CD4-positive, alpha-beta T cell treated with Interferon alpha-2 for 1 hour (primary cell): ENCODE measurements around the gene SSUH2.

ENCODE experiments used
- DNase-seq, 2 donors: peaks; one replicate each; pipeline ENCODE4 v3.0.0-alpha.2; 2020 to 2022

Gene SSUH2

GRCh38 chr3:8578282-8578681, 66.3 kb downstream of the SSUH2 start:
- no peak for DNase-seq

- DNase-seq: no peak
Measured at GRCh38 chr3:8576841-8577571, 67.6 kb downstream of the SSUH2 start.

GRCh38 chr3:8576436-8576835, 68.2 kb downstream of the SSUH2 start:
- no peak for DNase-seq

- DNase-seq: no peak
Measured at GRCh38 chr3:8575364-8576104, 69.1 kb downstream of the SSUH2 start.

- no peak for DNase-seq
Measured at GRCh38 chr3:8574670-8575322, 69.8 kb downstream of the SSUH2 start.

- DNase-seq: no peak
Measured at GRCh38 chr3:8574040-8574669, 70.4 kb downstream of the SSUH2 start.

GRCh38 chr3:8573342-8573926, 71.2 kb downstream of the SSUH2 start:
- no peak for DNase-seq

- DNase-seq: peak in 1 of 2 donors; percentile 21
Measured at GRCh38 chr3:8571256-8571655, 73.3 kb downstream of the SSUH2 start.
